GM12878 (cell line): Measurements from ENCODE around the gene PGAM1. TPM values are rescaled to one million over a fixed set of nuclear protein-coding genes. Genes with fewer than 3 reads are reported as not detected.

Experiments used
- CHD1 ChIP-seq: IDR thresholded peaks from 2 replicates; pipeline ENCODE4 v1.6.1; 2012; ENCODE audit warnings: low read depth, low read length, improper control_type of control experiment
- DPF2 ChIP-seq: fragments of 450-650 bp; IDR thresholded peaks from 2 replicates; pipeline ENCODE4 v1.6.1; 2017; ENCODE audit warnings: mild to moderate bottlenecking
- EGR1 ChIP-seq, 2 experiments: IDR thresholded peaks; 1 replicate in 1 of 2; 2 replicates in 1 of 2; pipeline ENCODE4 v1.6.1; 2011 to 2012; ENCODE audit warnings: low read depth in 2 of 2, low read length in 2 of 2, borderline replicate concordance in 1 of 2, mild to moderate bottlenecking in 1 of 2, moderate library complexity in 1 of 2
- EZH2 ChIP-seq: IDR thresholded peaks from 2 replicates; pipeline ENCODE4 v1.6.1; 2012; ENCODE audit warnings: low read depth, mild to moderate bottlenecking, control low read depth, inconsistent platforms, low read length, borderline replicate concordance; ENCODE audit not compliant: control insufficient read depth
- SREBF2 ChIP-seq: IDR thresholded peaks from 2 replicates; pipeline ENCODE4 v1.6.1; 2012; ENCODE audit warnings: mild to moderate bottlenecking, low read length
- STAT1 ChIP-seq: fragments of 450-650 bp; conservative IDR thresholded peaks from 2 replicates; pipeline ENCODE4 v1.6.1; 2014; ENCODE audit warnings: antibody characterized with exemption, mild to moderate bottlenecking
- ZNF217 ChIP-seq: fragments of 450-650 bp; IDR thresholded peaks from 2 replicates; pipeline ENCODE4 v1.6.1; 2017; ENCODE audit warnings: antibody characterized with exemption, mild to moderate bottlenecking
- ZNF24 ChIP-seq: fragments of 450-650 bp; IDR thresholded peaks from 2 replicates; pipeline ENCODE4 v1.6.1; 2017; ENCODE audit warnings: antibody characterized with exemption, mild to moderate bottlenecking
- polyA plus RNA-seq, 11 experiments: library from polyadenylated mRNA; depleted of rRNA in 4 of 11; unstranded in 6 of 11; stranded (reverse) in 5 of 11; fragments of >200 nt; fragmentation: Nextera tagmentation in 4 of 11; fragmentation: Illumina TruSeq in 1 of 11; extraction: Ambion mirVana in 4 of 11; extraction: Trizol in 1 of 11; gene quantifications; 1 replicate in 1 of 11; 2 replicates in 10 of 11; pipeline versions ENCODE4 v1.2.1 to v1.2.3, GENCODE V29; 2011 to 2016; ENCODE audit warnings: inconsistent platforms in 2 of 11, missing spikeins in 2 of 11, low read depth in 1 of 11
- total RNA-seq, 4 experiments: library from RNA; depleted of rRNA in 3 of 4; stranded (reverse); fragments of >200 nt in 3 of 4; fragmentation: Illumina TruSeq in 1 of 4; extraction: Trizol in 1 of 4; gene quantifications; 2 replicates each; pipeline versions ENCODE4 v1.2.1 to v1.2.3, GENCODE V29; 2013 to 2021
- TF ChIP-seq, protein P1 (sequence below): fragments of 150-350 bp; IDR thresholded peaks from 2 replicates; pipeline ENCODE4 v1.6.1; 2016; ENCODE audit warnings: low read depth, low read length
- TF ChIP-seq, protein P2 (sequence below): fragments of 450-650 bp; IDR thresholded peaks from 2 replicates; pipeline ENCODE4 v1.6.1; 2017; ENCODE audit warnings: mild to moderate bottlenecking, moderate library complexity

The PGAM1 gene
- total and polyA plus RNA-seq, 10 of the 15 experiments (the other 5 are each of a cell fraction or from before 2014, with no cell fraction given), result 115 to 1,362 (median 744) TPM

DNA sequence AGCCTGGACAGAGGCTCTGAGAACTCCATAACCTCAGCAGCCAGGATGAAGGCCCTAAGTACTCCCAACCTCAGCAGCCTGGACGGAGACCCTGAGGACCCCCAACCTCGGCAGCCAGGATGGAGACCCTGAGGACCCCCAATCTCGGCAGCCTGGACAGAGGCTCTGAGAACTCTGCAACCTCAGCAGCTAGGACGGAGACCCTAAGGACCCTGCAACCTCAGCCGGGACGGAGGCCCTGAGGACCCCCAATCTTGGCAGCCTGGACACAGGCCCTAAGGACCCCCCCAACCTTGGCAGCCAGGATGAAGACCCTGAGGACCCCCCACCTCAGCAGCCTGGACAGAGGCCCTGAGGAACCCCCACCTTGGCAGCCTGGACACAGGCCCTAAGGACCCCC, 41.4 kb upstream of the PGAM1 start (continued):
- TF ChIP-seq, protein P1, sequence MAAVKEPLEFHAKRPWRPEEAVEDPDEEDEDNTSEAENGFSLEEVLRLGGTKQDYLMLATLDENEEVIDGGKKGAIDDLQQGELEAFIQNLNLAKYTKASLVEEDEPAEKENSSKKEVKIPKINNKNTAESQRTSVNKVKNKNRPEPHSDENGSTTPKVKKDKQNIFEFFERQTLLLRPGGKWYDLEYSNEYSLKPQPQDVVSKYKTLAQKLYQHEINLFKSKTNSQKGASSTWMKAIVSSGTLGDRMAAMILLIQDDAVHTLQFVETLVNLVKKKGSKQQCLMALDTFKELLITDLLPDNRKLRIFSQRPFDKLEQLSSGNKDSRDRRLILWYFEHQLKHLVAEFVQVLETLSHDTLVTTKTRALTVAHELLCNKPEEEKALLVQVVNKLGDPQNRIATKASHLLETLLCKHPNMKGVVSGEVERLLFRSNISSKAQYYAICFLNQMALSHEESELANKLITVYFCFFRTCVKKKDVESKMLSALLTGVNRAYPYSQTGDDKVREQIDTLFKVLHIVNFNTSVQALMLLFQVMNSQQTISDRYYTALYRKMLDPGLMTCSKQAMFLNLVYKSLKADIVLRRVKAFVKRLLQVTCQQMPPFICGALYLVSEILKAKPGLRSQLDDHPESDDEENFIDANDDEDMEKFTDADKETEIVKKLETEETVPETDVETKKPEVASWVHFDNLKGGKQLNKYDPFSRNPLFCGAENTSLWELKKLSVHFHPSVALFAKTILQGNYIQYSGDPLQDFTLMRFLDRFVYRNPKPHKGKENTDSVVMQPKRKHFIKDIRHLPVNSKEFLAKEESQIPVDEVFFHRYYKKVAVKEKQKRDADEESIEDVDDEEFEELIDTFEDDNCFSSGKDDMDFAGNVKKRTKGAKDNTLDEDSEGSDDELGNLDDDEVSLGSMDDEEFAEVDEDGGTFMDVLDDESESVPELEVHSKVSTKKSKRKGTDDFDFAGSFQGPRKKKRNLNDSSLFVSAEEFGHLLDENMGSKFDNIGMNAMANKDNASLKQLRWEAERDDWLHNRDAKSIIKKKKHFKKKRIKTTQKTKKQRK, result no peak
- TF ChIP-seq ZNF217 (no peak), DPF2 (no peak), SREBF2 (no peak), EGR1 (IDR thresholded peaks at IDR 0.05; ENCODE audit: borderline replicate concordance in 1 of 2, low read depth in 2 of 2, low read length in 2 of 2) (no peak), ZNF24 (no peak), STAT1 (no peak), CHD1 (no peak), EZH2 (no peak)
- TF ChIP-seq, protein P2, sequence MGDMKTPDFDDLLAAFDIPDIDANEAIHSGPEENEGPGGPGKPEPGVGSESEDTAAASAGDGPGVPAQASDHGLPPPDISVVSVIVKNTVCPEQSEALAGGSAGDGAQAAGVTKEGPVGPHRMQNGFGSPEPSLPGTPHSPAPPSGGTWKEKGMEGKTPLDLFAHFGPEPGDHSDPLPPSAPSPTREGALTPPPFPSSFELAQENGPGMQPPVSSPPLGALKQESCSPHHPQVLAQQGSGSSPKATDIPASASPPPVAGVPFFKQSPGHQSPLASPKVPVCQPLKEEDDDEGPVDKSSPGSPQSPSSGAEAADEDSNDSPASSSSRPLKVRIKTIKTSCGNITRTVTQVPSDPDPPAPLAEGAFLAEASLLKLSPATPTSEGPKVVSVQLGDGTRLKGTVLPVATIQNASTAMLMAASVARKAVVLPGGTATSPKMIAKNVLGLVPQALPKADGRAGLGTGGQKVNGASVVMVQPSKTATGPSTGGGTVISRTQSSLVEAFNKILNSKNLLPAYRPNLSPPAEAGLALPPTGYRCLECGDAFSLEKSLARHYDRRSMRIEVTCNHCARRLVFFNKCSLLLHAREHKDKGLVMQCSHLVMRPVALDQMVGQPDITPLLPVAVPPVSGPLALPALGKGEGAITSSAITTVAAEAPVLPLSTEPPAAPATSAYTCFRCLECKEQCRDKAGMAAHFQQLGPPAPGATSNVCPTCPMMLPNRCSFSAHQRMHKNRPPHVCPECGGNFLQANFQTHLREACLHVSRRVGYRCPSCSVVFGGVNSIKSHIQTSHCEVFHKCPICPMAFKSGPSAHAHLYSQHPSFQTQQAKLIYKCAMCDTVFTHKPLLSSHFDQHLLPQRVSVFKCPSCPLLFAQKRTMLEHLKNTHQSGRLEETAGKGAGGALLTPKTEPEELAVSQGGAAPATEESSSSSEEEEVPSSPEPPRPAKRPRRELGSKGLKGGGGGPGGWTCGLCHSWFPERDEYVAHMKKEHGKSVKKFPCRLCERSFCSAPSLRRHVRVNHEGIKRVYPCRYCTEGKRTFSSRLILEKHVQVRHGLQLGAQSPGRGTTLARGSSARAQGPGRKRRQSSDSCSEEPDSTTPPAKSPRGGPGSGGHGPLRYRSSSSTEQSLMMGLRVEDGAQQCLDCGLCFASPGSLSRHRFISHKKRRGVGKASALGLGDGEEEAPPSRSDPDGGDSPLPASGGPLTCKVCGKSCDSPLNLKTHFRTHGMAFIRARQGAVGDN, result no peak
